Endothelial cell of umbilical vein (primary cell): ENCODE measurements around the gene ARSK. TPM values are rescaled to one million over a fixed set of nuclear protein-coding genes. Genes with fewer than 3 reads are reported as not detected.

Experiments
- BruUV-seq: library from RNA; stranded (reverse); fragments of 400-500 nt; replicated peaks from 2 replicates; lab custom pipeline; 2021; lab: Mats Ljungman, UMichigan
- CTCF ChIA-PET: fragments of 300-600, 350-600 bp; sonication (Branson Sonifier 250); formaldehyde crosslinking; loops from one replicate; lab custom pipeline; 2021; ENCODE audit warnings: antibody characterized with exemption, inconsistent platforms; lab: Charles Lee
- POLR2A ChIA-PET: fragments of 300-600, 350-600 bp; sonication (Branson Sonifier 250); formaldehyde crosslinking; loops from one replicate; lab custom pipeline; 2021; ENCODE audit warnings: antibody characterized with exemption, inconsistent platforms; lab: Charles Lee
- DNase-seq: peaks from one replicate; pipeline ENCODE4 v3.0.0-alpha.2; 2011; ENCODE audit warnings: low read depth, low spot score
- FAIRE-seq: peaks from 2 replicates; lab custom pipeline; 2011; peaks lifted over from hg19 to GRCh38; lab: Jason Lieb, UNC
- H2AFZ ChIP-seq: 2 replicates; pipeline ENCODE4 v1.6.0; 2012; ENCODE audit warnings: low read depth, low read length, control low read depth, inconsistent platforms
- H3K27ac ChIP-seq: 2 replicates; pipeline ENCODE4 v1.5.1; 2011; ENCODE audit warnings: low read depth, mild to moderate bottlenecking, control low read depth, low read length, moderate library complexity; ENCODE audit not compliant: insufficient read depth
- H3K27me3 ChIP-seq, 2 experiments: 2 replicates each; pipeline versions ENCODE4 v1.6.0 to v1.6.1; 2011; ENCODE audit warnings: low read length in 2 of 2, mixed read lengths in 1 of 2; ENCODE audit not compliant: control insufficient read depth in 2 of 2, insufficient read depth in 2 of 2
- H3K36me3 ChIP-seq, 2 experiments: 2 replicates in 1 of 2; 3 replicates in 1 of 2; pipeline ENCODE4 v1.5.1; 2011; ENCODE audit warnings: low read length in 2 of 2, mild to moderate bottlenecking in 1 of 2, moderate library complexity in 1 of 2; ENCODE audit not compliant: control insufficient read depth in 2 of 2, insufficient read depth in 2 of 2; ENCODE audit errors: extremely low read depth in 1 of 2
- H3K4me1 ChIP-seq: 3 replicates; pipeline ENCODE4 v1.5.1; 2011; ENCODE audit warnings: mild to moderate bottlenecking, low read length; ENCODE audit not compliant: control insufficient read depth, insufficient read depth; ENCODE audit errors: extremely low read depth
- H3K4me2 ChIP-seq: 2 replicates; pipeline ENCODE4 v1.6.1; 2011; ENCODE audit warnings: low read length, control low read depth, mixed read lengths; ENCODE audit not compliant: insufficient read depth
- H3K4me3 ChIP-seq, 3 experiments: fragments of 200-600 bp in 1 of 3; sonication (generic), shearing (Covaris generic) in 1 of 3; replicated peaks in 1 of 3; 2 replicates each; pipeline ENCODE4 v1.5.1; 2011 to 2016; ENCODE audit warnings: control low read depth in 3 of 3, low read length in 3 of 3, mild to moderate bottlenecking in 2 of 3, inconsistent platforms in 1 of 3, low read depth in 1 of 3, moderate library complexity in 1 of 3; ENCODE audit not compliant: insufficient read depth in 1 of 3
- H3K79me2 ChIP-seq: 2 replicates; pipeline ENCODE4 v1.6.0; 2012; ENCODE audit warnings: low read length, inconsistent platforms; ENCODE audit not compliant: control insufficient read depth, insufficient read depth
- H3K9ac ChIP-seq: replicated peaks from 2 replicates; pipeline ENCODE3; 2011; ENCODE audit warnings: low read length, control low read depth; ENCODE audit not compliant: insufficient read depth; ENCODE audit errors: extremely low read depth
- H3K9me1 ChIP-seq: replicated peaks from 3 replicates; pipeline ENCODE4 v1.6.0; 2011; ENCODE audit warnings: mild to moderate bottlenecking, low read length; ENCODE audit not compliant: control insufficient read depth, insufficient read depth; ENCODE audit errors: extremely low read depth
- H3K9me3 ChIP-seq: replicated peaks from 2 replicates; pipeline ENCODE4 v1.5.1; 2012; ENCODE audit warnings: low read length, inconsistent platforms; ENCODE audit not compliant: control insufficient read depth, insufficient read depth
- H4K20me1 ChIP-seq: replicated peaks from 2 replicates; pipeline ENCODE3; 2011; ENCODE audit warnings: mild to moderate bottlenecking, low read length; ENCODE audit not compliant: control insufficient read depth, insufficient read depth; ENCODE audit errors: extremely low read depth
- EZH2 ChIP-seq: IDR thresholded peaks from 2 replicates; pipeline ENCODE4 v1.6.1; 2012; ENCODE audit warnings: borderline replicate concordance, low read depth, mild to moderate bottlenecking, moderate library complexity, low read length, inconsistent platforms; ENCODE audit not compliant: severe bottlenecking
- FOS ChIP-seq: IDR thresholded peaks from 2 replicates; pipeline ENCODE4 v1.6.1; 2011; ENCODE audit warnings: mild to moderate bottlenecking, low read length, moderate library complexity, borderline replicate concordance; ENCODE audit not compliant: insufficient read depth
- GATA2 ChIP-seq: IDR thresholded peaks from 2 replicates; pipeline ENCODE4 v1.7.0; 2011; ENCODE audit warnings: low read depth, mild to moderate bottlenecking, moderate library complexity, mixed read lengths, low read length; ENCODE audit not compliant: insufficient read length, insufficient read depth
- JUN ChIP-seq: IDR thresholded peaks from 2 replicates; pipeline ENCODE4 v1.6.1; 2011; ENCODE audit warnings: borderline replicate concordance, low read depth; ENCODE audit not compliant: insufficient read length, insufficient read depth
- MAX ChIP-seq: IDR thresholded peaks from 2 replicates; pipeline ENCODE4 v1.6.1; 2011; ENCODE audit not compliant: insufficient read depth, insufficient read length
- MYC ChIP-seq: IDR thresholded peaks from one replicate; pipeline ENCODE4 v1.6.1; 2011; ENCODE audit warnings: mild to moderate bottlenecking, low read depth, low read length
- POLR2A ChIP-seq: IDR thresholded peaks from 2 replicates; pipeline ENCODE4 v1.6.1; 2012; ENCODE audit warnings: low read depth, mild to moderate bottlenecking, control low read depth, low read length
- POLR2AphosphoS5 ChIP-seq: IDR thresholded peaks from 2 replicates; pipeline ENCODE4 v1.6.1; 2012; ENCODE audit warnings: low read depth, mild to moderate bottlenecking, control low read depth, low read length, moderate library complexity; ENCODE audit not compliant: insufficient read depth
- dilution Hi-C: fragments of 300-500 bp; cut with MboI; formaldehyde crosslinking; loops from one replicate; pipeline ENCODE4 v1.15.0; 2019; ENCODE audit warnings: low sequenced_read_pairs; ENCODE audit not compliant: extremely low pct_ligation_motif_present
- intact Hi-C: fragments of 100-400 bp; cut with micrococcal nuclease; formaldehyde crosslinking; loops from one replicate; pipeline ENCODE4 v1.10.0; 2022
- polyA plus RNA-seq, 4 experiments: library from polyadenylated mRNA; depleted of rRNA in 3 of 4; stranded (reverse) in 3 of 4; unstranded in 1 of 4; fragments of >200 nt; gene quantifications; 2 replicates each; pipeline versions ENCODE4 v1.2.1 to v1.2.3, GENCODE V29; 2011 to 2012; ENCODE audit warnings: missing spikeins in 1 of 4
- total RNA-seq: library from RNA; stranded (reverse); gene quantifications from 2 replicates; pipeline ENCODE4 v1.2.3, GENCODE V29; 2021

The ARSK gene
- total and polyA plus RNA-seq, 2 donors (not counting 3 experiments of a cell fraction or from before 2014, with no cell fraction given): 3.7 to 4.9 TPM

GRCh38 chr5:95631255-95631958 is 76.5 kb downstream of the ARSK start:
- intact Hi-C loops: loop anchor here (1.0 kb wide), 1 partner anchor 9 kb away; no protein-coding TSS in a partner anchor
- H3K36me3 ChIP-seq: no peaks in the 10 kb centered on the region
- H3K27me3 ChIP-seq: no peaks in the 10 kb centered on the region
- no peaks in the 10 kb centered on the region for H3K9me1 ChIP-seq
- no peaks in the 10 kb centered on the region for H3K79me2 ChIP-seq
- POLR2A ChIA-PET: interaction anchor here (0.8 kb wide), 1 partner anchor 15 kb away, joined by 3 read pairs; the partner anchor contains the start of gene RFESD
- H3K9ac ChIP-seq: no peak overlapping the region
- no peaks in the 10 kb centered on the region for H3K9me3 ChIP-seq
- CTCF ChIA-PET: interaction anchor here (0.8 to 2.8 kb wide), 9 partner anchors 9 to 218 kb away, joined by 3 to 17 read pairs (median 5); partner anchors contain the start of genes ARSK, RFESD and SKIC3
- peak overlapping the region; percentile 55 for H2AFZ ChIP-seq
- TF ChIP-seq FOS (peak; percentile 61), MYC (no peak)
- no TSS peak for BruUV-seq
- no peak overlapping the region for H3K4me2 ChIP-seq
- dilution Hi-C loops: loop anchor here (25.0 kb wide), 1 partner anchor 206 kb away; no protein-coding TSS in a partner anchor
- no peak overlapping the region for H3K4me3 ChIP-seq
- H3K4me1 ChIP-seq: peaks cover 9% of the 10 kb centered on the region
- H4K20me1 ChIP-seq: no peaks in the 10 kb centered on the region
- DNase-seq: peak; percentile 64
- no peak for FAIRE-seq
- H3K27ac ChIP-seq: peak overlapping the region; percentile 44

GRCh38 chr5:95631991-95632675 is 77.2 kb downstream of the ARSK start:
- BruUV-seq: TSS peak; percentile 94
- TF ChIP-seq POLR2A: no peak
- no peak for TF ChIP-seq MAX
- no peak for TF ChIP-seq MYC
- peak; percentile 35 for TF ChIP-seq JUN
- TF ChIP-seq FOS: peak; percentile 58
- no peak for TF ChIP-seq POLR2AphosphoS5
- no peak for TF ChIP-seq EZH2
- no peak for TF ChIP-seq GATA2

More at GRCh38 chr5:95631991-95632675, 77.2 kb downstream of the ARSK start:
- no peaks in the 10 kb centered on the region for H3K9me3 ChIP-seq
- FAIRE-seq: peak; percentile 88
- no peaks in the 10 kb centered on the region for H3K36me3 ChIP-seq
- peak; percentile 68 for DNase-seq
- peaks cover 9% of the 10 kb centered on the region for H3K4me1 ChIP-seq
- ChIA-PET POLR2A (no interaction called here), CTCF (interaction anchor here (0.8 to 2.8 kb wide), 7 partner anchors 10 to 217 kb away, joined by 3 to 17 read pairs (median 5); partner anchors contain the start of genes ARSK, RFESD and SKIC3)
- dilution Hi-C loops: loop anchor here (25.0 kb wide), 1 partner anchor 205 kb away; no protein-coding TSS in a partner anchor
- H3K79me2 ChIP-seq: no peaks in the 10 kb centered on the region
- intact Hi-C loops: loop anchor here (1.0 kb wide), 1 partner anchor 10 kb away; no protein-coding TSS in a partner anchor
- no peak overlapping the region for H3K4me2 ChIP-seq
- H3K4me3 ChIP-seq: no peak overlapping the region
- H4K20me1 ChIP-seq: no peaks in the 10 kb centered on the region
- no peak overlapping the region for H3K9ac ChIP-seq
- H3K27ac ChIP-seq: peak overlapping the region; percentile 44
- H3K27me3 ChIP-seq: no peaks in the 10 kb centered on the region
- H2AFZ ChIP-seq: peak overlapping the region; percentile 55
- no peaks in the 10 kb centered on the region for H3K9me1 ChIP-seq
